NCI-H460 (cell line): ENCODE measurements around the gene PDGFRB. TPM values are rescaled to one million over a fixed set of nuclear protein-coding genes. Genes with fewer than 3 reads are reported as not detected.

Experiments used
- DNase-seq: peaks from one replicate; pipeline ENCODE4 v3.0.0-alpha.2; 2016; ENCODE audit warnings: low read depth; ENCODE audit errors: extremely low read depth
- polyA plus RNA-seq: library from polyadenylated mRNA; depleted of rRNA; stranded (reverse); fragments of >200 nt; gene quantifications from 2 replicates; pipeline ENCODE4 v1.2.3, GENCODE V29; 2014; cell fraction: nucleus; rRNA removed
- total RNA-seq: library from RNA; depleted of rRNA; stranded (reverse); fragments of >200 nt; shearing (Covaris generic); gene quantifications from 2 replicates; pipeline ENCODE4 v1.2.3, GENCODE V29; 2014; rRNA removed

PDGFRB gene
- 1.7 and 2.4 TPM in 2 replicates for total RNA-seq
- 1.9 and 4.8 TPM in 2 replicates for polyA plus RNA-seq

GRCh38 chr5:150155258-150156026 lies at the start of gene PDGFRB:
Gene PDGFRB, minus strand, starts transcription at chr5:150155845. Its CDS starts 18,798 bp downstream, at chr5:150137047.
- no peak for DNase-seq

- DNase-seq, result no peak
Measured at GRCh38 chr5:150204590-150204960, 48.9 kb upstream of the PDGFRB start.

- no peak for DNase-seq
Measured at GRCh38 chr5:150203832-150204589, 48.4 kb upstream of the PDGFRB start.

GRCh38 chr5:150202501-150202900 lies 46.9 kb upstream of the PDGFRB start:
- no peak for DNase-seq

- DNase-seq, result no peak
Measured at GRCh38 chr5:150197476-150197875, 41.8 kb upstream of the PDGFRB start.

- DNase-seq, result no peak
Measured at GRCh38 chr5:150196986-150197385, 41.3 kb upstream of the PDGFRB start.

GRCh38 chr5:150196514-150196913 lies 40.9 kb upstream of the PDGFRB start:
- no peak for DNase-seq

- DNase-seq, result no peak
Measured at GRCh38 chr5:150195736-150196485, 40.3 kb upstream of the PDGFRB start.

- DNase-seq, result no peak
Measured at GRCh38 chr5:150192462-150192861, 36.8 kb upstream of the PDGFRB start.

GRCh38 chr5:150190987-150191386 lies 35.3 kb upstream of the PDGFRB start:
- no peak for DNase-seq

- DNase-seq, result no peak
Measured at GRCh38 chr5:150190503-150190979, 34.9 kb upstream of the PDGFRB start.

GRCh38 chr5:150189728-150190502 lies 34.3 kb upstream of the PDGFRB start, which contains the start of gene SLC6A7:
Gene SLC6A7, plus strand, starts transcription at chr5:150190062. Its CDS starts 266 bp downstream, at chr5:150190328.
- no peak for DNase-seq

- DNase-seq, result no peak
Measured at GRCh38 chr5:150189326-150189725, 33.7 kb upstream of the PDGFRB start.

GRCh38 chr5:150188146-150188842 lies 32.6 kb upstream of the PDGFRB start:
- DNase-seq, result no peak

GRCh38 chr5:150186897-150187296 lies 31.3 kb upstream of the PDGFRB start:
- DNase-seq, result no peak

GRCh38 chr5:150186137-150186536 lies 30.5 kb upstream of the PDGFRB start:
- DNase-seq, result no peak

- DNase-seq, result no peak
Measured at GRCh38 chr5:150184990-150185912, 29.6 kb upstream of the PDGFRB start.

GRCh38 chr5:150184006-150184405 lies 28.4 kb upstream of the PDGFRB start:
- DNase-seq, result no peak
